ENCODE data around the gene CLINT1. TPM values are rescaled to one million over a fixed set of nuclear protein-coding genes. Genes with fewer than 3 reads are reported as not detected.
A peak's percentile ranks its signal among the peaks of the same experiment; 100 is the strongest.

Gene CLINT1
- total and polyA plus RNA-seq, 2 experiments from 2014 or later = 71.7 to 101 TPM

DNA sequence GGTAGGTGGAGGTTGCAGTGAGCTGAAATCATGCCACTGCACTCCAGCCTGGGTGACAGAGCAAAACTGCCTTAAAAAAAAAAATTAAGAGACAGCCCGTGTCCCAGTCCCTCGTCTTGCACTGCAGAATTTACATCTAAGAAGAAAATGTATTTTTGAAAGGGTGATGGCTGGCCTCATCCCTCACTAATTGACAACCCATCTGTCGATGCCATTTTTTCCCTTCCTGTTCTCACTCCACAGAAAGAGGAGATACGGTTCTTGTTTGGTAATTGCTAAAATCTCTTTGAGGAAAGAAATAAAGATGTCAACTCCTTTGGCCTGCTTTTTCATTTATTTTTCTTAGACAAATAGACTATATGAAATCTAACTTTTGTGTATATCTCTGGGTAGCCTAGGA, 117.8 kb downstream of the CLINT1 start (continued):
- TF ChIP-seq, protein P1, sequence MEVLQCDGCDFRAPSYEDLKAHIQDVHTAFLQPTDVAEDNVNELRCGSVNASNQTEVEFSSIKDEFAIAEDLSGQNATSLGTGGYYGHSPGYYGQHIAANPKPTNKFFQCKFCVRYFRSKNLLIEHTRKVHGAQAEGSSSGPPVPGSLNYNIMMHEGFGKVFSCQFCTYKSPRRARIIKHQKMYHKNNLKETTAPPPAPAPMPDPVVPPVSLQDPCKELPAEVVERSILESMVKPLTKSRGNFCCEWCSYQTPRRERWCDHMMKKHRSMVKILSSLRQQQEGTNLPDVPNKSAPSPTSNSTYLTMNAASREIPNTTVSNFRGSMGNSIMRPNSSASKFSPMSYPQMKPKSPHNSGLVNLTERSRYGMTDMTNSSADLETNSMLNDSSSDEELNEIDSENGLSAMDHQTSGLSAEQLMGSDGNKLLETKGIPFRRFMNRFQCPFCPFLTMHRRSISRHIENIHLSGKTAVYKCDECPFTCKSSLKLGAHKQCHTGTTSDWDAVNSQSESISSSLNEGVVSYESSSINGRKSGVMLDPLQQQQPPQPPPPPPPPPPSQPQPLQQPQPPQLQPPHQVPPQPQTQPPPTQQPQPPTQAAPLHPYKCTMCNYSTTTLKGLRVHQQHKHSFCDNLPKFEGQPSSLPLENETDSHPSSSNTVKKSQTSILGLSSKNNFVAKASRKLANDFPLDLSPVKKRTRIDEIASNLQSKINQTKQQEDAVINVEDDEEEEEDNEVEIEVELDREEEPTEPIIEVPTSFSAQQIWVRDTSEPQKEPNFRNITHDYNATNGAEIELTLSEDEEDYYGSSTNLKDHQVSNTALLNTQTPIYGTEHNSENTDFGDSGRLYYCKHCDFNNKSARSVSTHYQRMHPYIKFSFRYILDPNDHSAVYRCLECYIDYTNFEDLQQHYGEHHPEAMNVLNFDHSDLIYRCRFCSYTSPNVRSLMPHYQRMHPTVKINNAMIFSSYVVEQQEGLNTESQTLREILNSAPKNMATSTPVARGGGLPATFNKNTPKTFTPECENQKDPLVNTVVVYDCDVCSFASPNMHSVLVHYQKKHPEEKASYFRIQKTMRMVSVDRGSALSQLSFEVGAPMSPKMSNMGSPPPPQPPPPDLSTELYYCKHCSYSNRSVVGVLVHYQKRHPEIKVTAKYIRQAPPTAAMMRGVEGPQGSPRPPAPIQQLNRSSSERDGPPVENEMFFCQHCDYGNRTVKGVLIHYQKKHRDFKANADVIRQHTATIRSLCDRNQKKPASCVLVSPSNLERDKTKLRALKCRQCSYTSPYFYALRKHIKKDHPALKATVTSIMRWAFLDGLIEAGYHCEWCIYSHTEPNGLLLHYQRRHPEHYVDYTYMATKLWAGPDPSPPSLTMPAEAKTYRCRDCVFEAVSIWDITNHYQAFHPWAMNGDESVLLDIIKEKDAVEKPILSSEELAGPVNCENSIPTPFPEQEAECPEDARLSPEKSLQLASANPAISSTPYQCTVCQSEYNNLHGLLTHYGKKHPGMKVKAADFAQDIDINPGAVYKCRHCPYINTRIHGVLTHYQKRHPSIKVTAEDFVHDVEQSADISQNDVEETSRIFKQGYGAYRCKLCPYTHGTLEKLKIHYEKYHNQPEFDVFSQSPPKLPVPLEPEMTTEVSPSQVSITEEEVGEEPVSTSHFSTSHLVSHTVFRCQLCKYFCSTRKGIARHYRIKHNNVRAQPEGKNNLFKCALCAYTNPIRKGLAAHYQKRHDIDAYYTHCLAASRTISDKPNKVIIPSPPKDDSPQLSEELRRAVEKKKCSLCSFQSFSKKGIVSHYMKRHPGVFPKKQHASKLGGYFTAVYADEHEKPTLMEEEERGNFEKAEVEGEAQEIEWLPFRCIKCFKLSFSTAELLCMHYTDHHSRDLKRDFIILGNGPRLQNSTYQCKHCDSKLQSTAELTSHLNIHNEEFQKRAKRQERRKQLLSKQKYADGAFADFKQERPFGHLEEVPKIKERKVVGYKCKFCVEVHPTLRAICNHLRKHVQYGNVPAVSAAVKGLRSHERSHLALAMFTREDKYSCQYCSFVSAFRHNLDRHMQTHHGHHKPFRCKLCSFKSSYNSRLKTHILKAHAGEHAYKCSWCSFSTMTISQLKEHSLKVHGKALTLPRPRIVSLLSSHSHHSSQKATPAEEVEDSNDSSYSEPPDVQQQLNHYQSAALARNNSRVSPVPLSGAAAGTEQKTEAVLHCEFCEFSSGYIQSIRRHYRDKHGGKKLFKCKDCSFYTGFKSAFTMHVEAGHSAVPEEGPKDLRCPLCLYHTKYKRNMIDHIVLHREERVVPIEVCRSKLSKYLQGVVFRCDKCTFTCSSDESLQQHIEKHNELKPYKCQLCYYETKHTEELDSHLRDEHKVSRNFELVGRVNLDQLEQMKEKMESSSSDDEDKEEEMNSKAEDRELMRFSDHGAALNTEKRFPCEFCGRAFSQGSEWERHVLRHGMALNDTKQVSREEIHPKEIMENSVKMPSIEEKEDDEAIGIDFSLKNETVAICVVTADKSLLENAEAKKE (CRISPR knock-in tag; IDR thresholded peaks at IDR 0.05) = no peak
- no peak for TF ChIP-seq EZH2phosphoT487 (IDR thresholded peaks at IDR 0.05; ENCODE audit: unreplicated experiment)
- no peak for TF ChIP-seq POLR2AphosphoS5 (IDR thresholded peaks at IDR 0.05; ENCODE audit: low read depth)
- TF ChIP-seq, protein P2, sequence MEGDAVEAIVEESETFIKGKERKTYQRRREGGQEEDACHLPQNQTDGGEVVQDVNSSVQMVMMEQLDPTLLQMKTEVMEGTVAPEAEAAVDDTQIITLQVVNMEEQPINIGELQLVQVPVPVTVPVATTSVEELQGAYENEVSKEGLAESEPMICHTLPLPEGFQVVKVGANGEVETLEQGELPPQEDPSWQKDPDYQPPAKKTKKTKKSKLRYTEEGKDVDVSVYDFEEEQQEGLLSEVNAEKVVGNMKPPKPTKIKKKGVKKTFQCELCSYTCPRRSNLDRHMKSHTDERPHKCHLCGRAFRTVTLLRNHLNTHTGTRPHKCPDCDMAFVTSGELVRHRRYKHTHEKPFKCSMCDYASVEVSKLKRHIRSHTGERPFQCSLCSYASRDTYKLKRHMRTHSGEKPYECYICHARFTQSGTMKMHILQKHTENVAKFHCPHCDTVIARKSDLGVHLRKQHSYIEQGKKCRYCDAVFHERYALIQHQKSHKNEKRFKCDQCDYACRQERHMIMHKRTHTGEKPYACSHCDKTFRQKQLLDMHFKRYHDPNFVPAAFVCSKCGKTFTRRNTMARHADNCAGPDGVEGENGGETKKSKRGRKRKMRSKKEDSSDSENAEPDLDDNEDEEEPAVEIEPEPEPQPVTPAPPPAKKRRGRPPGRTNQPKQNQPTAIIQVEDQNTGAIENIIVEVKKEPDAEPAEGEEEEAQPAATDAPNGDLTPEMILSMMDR (conservative IDR thresholded peaks at IDR 0.05; ENCODE audit: low read depth in 2 of 2) = no peak

DNA sequence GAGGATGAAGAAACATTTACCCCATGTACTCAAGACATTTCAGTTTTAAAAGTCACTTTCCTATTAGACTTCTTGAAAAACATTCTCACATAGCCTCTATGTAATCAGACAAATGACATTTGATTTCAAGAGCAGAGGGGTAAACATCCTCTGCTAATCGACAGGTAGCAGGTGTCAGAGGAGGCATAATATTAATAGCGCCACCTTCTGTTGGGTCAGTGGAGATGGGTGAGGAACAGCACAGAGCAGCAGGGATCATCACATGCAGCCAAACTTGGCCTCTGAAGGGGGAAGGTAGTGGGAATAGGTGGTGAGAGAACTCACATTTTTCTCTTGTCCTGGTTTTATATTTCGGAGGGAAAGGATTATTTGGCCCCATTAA, 118.7 kb downstream of the CLINT1 start:
- Mint-ChIP-seq H3K27ac (peak overlapping the region; percentile 6; the same call in 1 of the 2 replicates), H3K36me3 (ENCODE audit: low read depth) (peaks cover 46% of the 10 kb centered on the region), H3K9me3 (no peaks in the 10 kb centered on the region), H3K27me3 (ENCODE audit: insufficient read depth, low read depth, poor library complexity) (peaks cover 12% of the 10 kb centered on the region), H3K4me3 (no peak overlapping the region), H3K4me1 (peaks cover 5% of the 10 kb centered on the region; the same call in 2 of the 3 replicates)
- Histone ChIP-seq H3K9me2 (ENCODE audit: insufficient read depth) (no peaks in the 10 kb centered on the region), H3F3A (replicated peaks; ENCODE audit: low read depth) (no peaks in the 10 kb centered on the region), H3K4me3 (no peak overlapping the region), H3K4me1 (ENCODE audit: insufficient read depth) (peaks cover 4% of the 10 kb centered on the region; the same call in 1 of the 2 replicates), H3K36me3 (ENCODE audit: insufficient read depth) (peaks cover 31% of the 10 kb centered on the region), H4K20me1 (replicated peaks; ENCODE audit: insufficient read depth) (peaks cover 7% of the 10 kb centered on the region), H3K27ac (ENCODE audit: low read depth) (no peak overlapping the region), H3K27me3 (ENCODE audit: insufficient read depth) (peaks cover 13% of the 10 kb centered on the region), H2AFZ (no peak overlapping the region), H3K79me2 (replicated peaks; ENCODE audit: insufficient read depth) (no peaks in the 10 kb centered on the region), H3K4me2 (no peak overlapping the region)
- TF ChIP-seq, protein P2 (conservative IDR thresholded peaks at IDR 0.05; ENCODE audit: low read depth in 2 of 2) = peak; percentile 80 to 86
- TF ChIP-seq NANOG (IDR thresholded peaks at IDR 0.05; ENCODE audit: borderline replicate concordance) = no peak
- no peak for TF ChIP-seq ZNF114 (CRISPR knock-in tag; IDR thresholded peaks at IDR 0.05)
- no peak for TF ChIP-seq EZH2 (IDR thresholded peaks at IDR 0.05; ENCODE audit: low read depth, unreplicated experiment)
- TF ChIP-seq, protein P3, sequence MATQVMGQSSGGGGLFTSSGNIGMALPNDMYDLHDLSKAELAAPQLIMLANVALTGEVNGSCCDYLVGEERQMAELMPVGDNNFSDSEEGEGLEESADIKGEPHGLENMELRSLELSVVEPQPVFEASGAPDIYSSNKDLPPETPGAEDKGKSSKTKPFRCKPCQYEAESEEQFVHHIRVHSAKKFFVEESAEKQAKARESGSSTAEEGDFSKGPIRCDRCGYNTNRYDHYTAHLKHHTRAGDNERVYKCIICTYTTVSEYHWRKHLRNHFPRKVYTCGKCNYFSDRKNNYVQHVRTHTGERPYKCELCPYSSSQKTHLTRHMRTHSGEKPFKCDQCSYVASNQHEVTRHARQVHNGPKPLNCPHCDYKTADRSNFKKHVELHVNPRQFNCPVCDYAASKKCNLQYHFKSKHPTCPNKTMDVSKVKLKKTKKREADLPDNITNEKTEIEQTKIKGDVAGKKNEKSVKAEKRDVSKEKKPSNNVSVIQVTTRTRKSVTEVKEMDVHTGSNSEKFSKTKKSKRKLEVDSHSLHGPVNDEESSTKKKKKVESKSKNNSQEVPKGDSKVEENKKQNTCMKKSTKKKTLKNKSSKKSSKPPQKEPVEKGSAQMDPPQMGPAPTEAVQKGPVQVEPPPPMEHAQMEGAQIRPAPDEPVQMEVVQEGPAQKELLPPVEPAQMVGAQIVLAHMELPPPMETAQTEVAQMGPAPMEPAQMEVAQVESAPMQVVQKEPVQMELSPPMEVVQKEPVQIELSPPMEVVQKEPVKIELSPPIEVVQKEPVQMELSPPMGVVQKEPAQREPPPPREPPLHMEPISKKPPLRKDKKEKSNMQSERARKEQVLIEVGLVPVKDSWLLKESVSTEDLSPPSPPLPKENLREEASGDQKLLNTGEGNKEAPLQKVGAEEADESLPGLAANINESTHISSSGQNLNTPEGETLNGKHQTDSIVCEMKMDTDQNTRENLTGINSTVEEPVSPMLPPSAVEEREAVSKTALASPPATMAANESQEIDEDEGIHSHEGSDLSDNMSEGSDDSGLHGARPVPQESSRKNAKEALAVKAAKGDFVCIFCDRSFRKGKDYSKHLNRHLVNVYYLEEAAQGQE (IDR thresholded peaks at IDR 0.05; ENCODE audit: unreplicated experiment) = no peak
- peak; percentile 79 for DNase-seq (ENCODE audit: low spot score)
- peak; percentile 57 for ATAC-seq
